Activated CD8-positive, alpha-beta memory T cell treated with anti-CD3 and anti-CD28 coated beads, Interleukin-2, amount 50 U/mL, for 1 hour (primary cell): ENCODE results near the gene CDT1.
A peak's percentile ranks its signal among the peaks of the same experiment; 100 is the strongest.
"Not testable (repeated sequence)": the region's sequence is repeated elsewhere in the genome, so short reads cannot be mapped to it uniquely, and the experiment has no call there.

Source experiments
- DNase-seq: peaks from one replicate; pipeline ENCODE4 v3.0.0-alpha.2; 2020; ENCODE audit errors: extremely low read depth

The CDT1 gene

GRCh38 chr16:88782454-88783390 is 20.9 kb upstream of the CDT1 start:
- DNase-seq: no peak

- no peak for DNase-seq
Measured at GRCh38 chr16:88783391-88784073, 20.1 kb upstream of the CDT1 start.

- no peak for DNase-seq
Measured at GRCh38 chr16:88784074-88784855, 19.3 kb upstream of the CDT1 start.

- DNase-seq: no peak
Measured at GRCh38 chr16:88784856-88785105, 18.8 kb upstream of the CDT1 start.

GRCh38 chr16:88785106-88785924 is 18.3 kb upstream of the CDT1 start, which contains the start of gene PIEZO1:
PIEZO1 (minus strand) TSS chr16:88785220; CDS start chr16:88784964, 256 bp downstream.
- peak; percentile 61 for DNase-seq

GRCh38 chr16:88787579-88788314 is 15.8 kb upstream of the CDT1 start:
- DNase-seq: no peak

- not testable (repeated sequence) for DNase-seq
Measured at GRCh38 chr16:88788749-88789148, 14.8 kb upstream of the CDT1 start.

- no peak for DNase-seq
Measured at GRCh38 chr16:88789594-88789993, 14.0 kb upstream of the CDT1 start.

GRCh38 chr16:88790312-88791211 is 13.0 kb upstream of the CDT1 start:
- DNase-seq: no peak

GRCh38 chr16:88792078-88792550 is 11.5 kb upstream of the CDT1 start:
- DNase-seq: no peak

- no peak for DNase-seq
Measured at GRCh38 chr16:88792668-88793250, 10.8 kb upstream of the CDT1 start.

- DNase-seq: no peak
Measured at GRCh38 chr16:88793251-88793954, 10.2 kb upstream of the CDT1 start.

GRCh38 chr16:88796278-88796677 is 7.3 kb upstream of the CDT1 start:
- DNase-seq: no peak

- no peak for DNase-seq
Measured at GRCh38 chr16:88798073-88798472, 5.5 kb upstream of the CDT1 start.

GRCh38 chr16:88798772-88799455 is 4.7 kb upstream of the CDT1 start:
- DNase-seq: no peak

- DNase-seq: no peak
Measured at GRCh38 chr16:88799569-88800276, 3.9 kb upstream of the CDT1 start.

- DNase-seq: no peak
Measured at GRCh38 chr16:88800277-88800592, 3.4 kb upstream of the CDT1 start.

- no peak for DNase-seq
Measured at GRCh38 chr16:88804173-88804551, 573 bp downstream of the CDT1 start.
